DOHH2 (cell line): ENCODE measurements around the gene ELMOD3.

Source experiments
- EZH2phosphoT487 ChIP-seq: fragments of 200-600 bp; sonication (generic); IDR thresholded peaks from 2 replicates; pipeline ENCODE4 v1.6.1; 2017; ENCODE audit warnings: borderline replicate concordance, mild to moderate bottlenecking, antibody characterized with exemption, low read length, moderate library complexity, mixed read lengths
- TF ChIP-seq, protein P1 (sequence below): fragments of 200-600 bp; sonication (generic); IDR thresholded peaks from one replicate; pipeline ENCODE4 v1.5.1; 2014; ENCODE audit warnings: antibody characterized with exemption, mild to moderate bottlenecking, low read depth, low read length; ENCODE audit not compliant: poor library complexity, severe bottlenecking

DNA sequence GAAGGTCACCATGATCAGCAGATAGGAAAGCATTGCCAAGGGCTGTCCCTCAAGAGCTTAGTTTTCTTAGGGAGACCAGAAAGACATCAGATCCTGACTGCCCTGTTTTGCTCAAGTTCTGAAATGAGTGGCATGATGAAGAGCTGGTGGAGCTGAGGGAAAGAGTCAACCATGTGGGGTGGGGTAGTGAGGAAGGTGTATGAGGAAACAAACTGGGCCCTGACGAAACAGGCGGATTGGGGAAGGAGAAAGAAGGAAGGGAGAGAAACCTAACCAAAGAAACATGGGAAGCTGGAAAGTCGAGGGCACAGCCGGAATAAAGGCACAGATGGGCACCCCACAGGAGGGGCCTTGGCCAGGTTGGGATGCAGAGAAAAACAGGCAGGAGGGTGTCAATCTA is 34.8 kb upstream of the ELMOD3 start:
- TF ChIP-seq, protein P1, sequence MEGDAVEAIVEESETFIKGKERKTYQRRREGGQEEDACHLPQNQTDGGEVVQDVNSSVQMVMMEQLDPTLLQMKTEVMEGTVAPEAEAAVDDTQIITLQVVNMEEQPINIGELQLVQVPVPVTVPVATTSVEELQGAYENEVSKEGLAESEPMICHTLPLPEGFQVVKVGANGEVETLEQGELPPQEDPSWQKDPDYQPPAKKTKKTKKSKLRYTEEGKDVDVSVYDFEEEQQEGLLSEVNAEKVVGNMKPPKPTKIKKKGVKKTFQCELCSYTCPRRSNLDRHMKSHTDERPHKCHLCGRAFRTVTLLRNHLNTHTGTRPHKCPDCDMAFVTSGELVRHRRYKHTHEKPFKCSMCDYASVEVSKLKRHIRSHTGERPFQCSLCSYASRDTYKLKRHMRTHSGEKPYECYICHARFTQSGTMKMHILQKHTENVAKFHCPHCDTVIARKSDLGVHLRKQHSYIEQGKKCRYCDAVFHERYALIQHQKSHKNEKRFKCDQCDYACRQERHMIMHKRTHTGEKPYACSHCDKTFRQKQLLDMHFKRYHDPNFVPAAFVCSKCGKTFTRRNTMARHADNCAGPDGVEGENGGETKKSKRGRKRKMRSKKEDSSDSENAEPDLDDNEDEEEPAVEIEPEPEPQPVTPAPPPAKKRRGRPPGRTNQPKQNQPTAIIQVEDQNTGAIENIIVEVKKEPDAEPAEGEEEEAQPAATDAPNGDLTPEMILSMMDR, result no peak
- no peak for TF ChIP-seq EZH2phosphoT487
